Body of pancreas (tissue), 4 donors: Measurements from ENCODE around the gene SPAG7.

Source experiments
- CTCF ChIP-seq, 7 experiments: fragments of 450-650 bp in 4 of 7; fragments of 200-600 bp in 3 of 7; sonication (generic) in 3 of 7; IDR thresholded peaks; one replicate each; pipeline ENCODE4 v1.5.1; 2016 to 2019; ENCODE audit warnings: antibody characterized with exemption in 7 of 7
- POLR2A ChIP-seq, 3 donors: fragments of 450-650 bp; IDR thresholded peaks; one replicate each; pipeline ENCODE4 v1.6.1; 2016; ENCODE audit warnings: antibody characterized with exemption in 3 of 3, mild to moderate bottlenecking in 2 of 3

DNA sequence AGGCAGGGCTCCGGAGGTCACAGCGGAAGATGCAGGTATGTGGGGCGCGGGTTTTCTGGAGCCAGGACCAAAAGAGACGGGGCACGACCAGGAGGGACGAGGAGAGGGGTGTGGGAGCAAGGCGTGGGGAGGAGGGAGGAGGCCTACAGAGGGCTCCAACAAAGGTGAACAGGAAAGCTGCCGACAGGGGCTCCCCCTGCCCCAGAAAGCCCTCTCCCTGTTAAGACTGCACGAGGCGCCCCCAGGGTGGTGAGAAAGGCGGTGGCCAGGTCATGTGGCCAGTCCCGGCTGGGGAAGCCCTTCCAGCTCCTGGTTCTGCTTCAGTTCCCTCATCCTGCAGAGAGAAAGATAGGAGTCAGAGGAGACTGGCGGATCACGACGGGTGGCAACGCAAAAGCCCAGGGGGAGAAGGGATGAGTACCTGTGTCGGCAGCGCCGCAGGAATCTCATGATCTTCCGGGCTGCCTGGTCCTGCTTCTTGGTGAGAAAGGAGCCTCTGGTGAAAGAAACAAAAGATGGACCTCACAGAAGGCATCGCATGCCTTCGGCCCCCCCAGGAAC is 949 bp upstream of the SPAG7 start:
- TF ChIP-seq CTCF (IDR thresholded peaks at IDR 0.05), result no peak
- TF ChIP-seq POLR2A (IDR thresholded peaks at IDR 0.05), result no peak
